Fibroblast of the conjunctiva (primary cell): ENCODE data around the gene KRT71.
"Not testable (repeated sequence)": the region's sequence is repeated elsewhere in the genome, so short reads cannot be mapped to it uniquely, and the experiment has no call there.

Source experiments
- DNase-seq: peaks from one replicate; pipeline ENCODE4 v3.0.0-alpha.2; 2010; ENCODE audit warnings: low read depth

Gene KRT71

GRCh38 chr12:52521175-52521567, 31.8 kb downstream of the KRT71 start:
- no peak for DNase-seq

GRCh38 chr12:52519826-52520662, 32.9 kb downstream of the KRT71 start, which contains the start of gene KRT5:
TSS of gene KRT5 (minus strand) at chr12:52520394. CDS start at chr12:52520296, 98 bp downstream.
- no peak for DNase-seq

- no peak for DNase-seq
Measured at GRCh38 chr12:52519387-52519703, 33.6 kb downstream of the KRT71 start.

- DNase-seq, result no peak
Measured at GRCh38 chr12:52518574-52519386, 34.2 kb downstream of the KRT71 start.

GRCh38 chr12:52517888-52518287, 35.1 kb downstream of the KRT71 start:
- no peak for DNase-seq

- DNase-seq, result no peak
Measured at GRCh38 chr12:52517005-52517835, 35.7 kb downstream of the KRT71 start.

GRCh38 chr12:52515927-52516831, 36.8 kb downstream of the KRT71 start:
- DNase-seq, result no peak

- no peak for DNase-seq
Measured at GRCh38 chr12:52515319-52515646, 37.7 kb downstream of the KRT71 start.

- no peak for DNase-seq
Measured at GRCh38 chr12:52514471-52515318, 38.2 kb downstream of the KRT71 start.

- DNase-seq, result no peak
Measured at GRCh38 chr12:52513736-52514135, 39.2 kb downstream of the KRT71 start.

GRCh38 chr12:52508211-52508610, 44.7 kb downstream of the KRT71 start:
- no peak for DNase-seq

- no peak for DNase-seq
Measured at GRCh38 chr12:52506858-52507715, 45.9 kb downstream of the KRT71 start.

- DNase-seq, result no peak
Measured at GRCh38 chr12:52502877-52503276, 50.1 kb downstream of the KRT71 start.

- DNase-seq, result no peak
Measured at GRCh38 chr12:52501490-52501889, 51.5 kb downstream of the KRT71 start.

- DNase-seq, result not testable (repeated sequence)
Measured at GRCh38 chr12:52500574-52500973, 52.4 kb downstream of the KRT71 start.

GRCh38 chr12:52499806-52500560, 53.0 kb downstream of the KRT71 start:
- DNase-seq, result no peak

GRCh38 chr12:52498946-52499345, 54.0 kb downstream of the KRT71 start:
- DNase-seq, result no peak

GRCh38 chr12:52497975-52498374, 55.0 kb downstream of the KRT71 start:
- no peak for DNase-seq

- DNase-seq, result no peak
Measured at GRCh38 chr12:52496590-52497071, 56.3 kb downstream of the KRT71 start.
